Mammary epithelial cell (primary cell): ENCODE measurements around the gene INHBB.

Source experiments
- EZH2 ChIP-seq: IDR thresholded peaks from 2 replicates; pipeline ENCODE4 v1.6.1; 2012; ENCODE audit warnings: low read length, inconsistent platforms, borderline replicate concordance
- TF ChIP-seq, protein P1 (sequence below), 2 donors: IDR thresholded peaks in 1 of 2; conservative IDR thresholded peaks in 1 of 2; 2 replicates each; pipeline ENCODE4 v1.5.1; 2011 to 2012; ENCODE audit warnings: inconsistent platforms in 2 of 2, low read length in 2 of 2, mild to moderate bottlenecking in 2 of 2, control low read depth in 1 of 2, low read depth in 1 of 2; ENCODE audit not compliant: insufficient read depth in 1 of 2; ENCODE audit errors: extremely low read depth in 1 of 2

GRCh38 chr2:120390381-120391055, 44.6 kb downstream of the INHBB start:
- TF ChIP-seq, protein P1, sequence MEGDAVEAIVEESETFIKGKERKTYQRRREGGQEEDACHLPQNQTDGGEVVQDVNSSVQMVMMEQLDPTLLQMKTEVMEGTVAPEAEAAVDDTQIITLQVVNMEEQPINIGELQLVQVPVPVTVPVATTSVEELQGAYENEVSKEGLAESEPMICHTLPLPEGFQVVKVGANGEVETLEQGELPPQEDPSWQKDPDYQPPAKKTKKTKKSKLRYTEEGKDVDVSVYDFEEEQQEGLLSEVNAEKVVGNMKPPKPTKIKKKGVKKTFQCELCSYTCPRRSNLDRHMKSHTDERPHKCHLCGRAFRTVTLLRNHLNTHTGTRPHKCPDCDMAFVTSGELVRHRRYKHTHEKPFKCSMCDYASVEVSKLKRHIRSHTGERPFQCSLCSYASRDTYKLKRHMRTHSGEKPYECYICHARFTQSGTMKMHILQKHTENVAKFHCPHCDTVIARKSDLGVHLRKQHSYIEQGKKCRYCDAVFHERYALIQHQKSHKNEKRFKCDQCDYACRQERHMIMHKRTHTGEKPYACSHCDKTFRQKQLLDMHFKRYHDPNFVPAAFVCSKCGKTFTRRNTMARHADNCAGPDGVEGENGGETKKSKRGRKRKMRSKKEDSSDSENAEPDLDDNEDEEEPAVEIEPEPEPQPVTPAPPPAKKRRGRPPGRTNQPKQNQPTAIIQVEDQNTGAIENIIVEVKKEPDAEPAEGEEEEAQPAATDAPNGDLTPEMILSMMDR (conservative IDR thresholded peaks at IDR 0.05 in 1 of 2, IDR thresholded peaks at IDR 0.05 in 1 of 2; ENCODE audit: extremely low read depth in 1 of 2, insufficient read depth in 1 of 2, low read depth in 1 of 2, low read length in 2 of 2) = no peak
- TF ChIP-seq EZH2 = no peak
